GM12801 (cell line): ENCODE measurements around the gene ASIC3.

Experiments
- CTCF ChIP-seq: IDR thresholded peaks from one replicate; pipeline ENCODE4 v1.5.1; 2011; ENCODE audit warnings: control low read depth; ENCODE audit not compliant: insufficient read length; ENCODE audit errors: extremely low read depth

Gene ASIC3

DNA sequence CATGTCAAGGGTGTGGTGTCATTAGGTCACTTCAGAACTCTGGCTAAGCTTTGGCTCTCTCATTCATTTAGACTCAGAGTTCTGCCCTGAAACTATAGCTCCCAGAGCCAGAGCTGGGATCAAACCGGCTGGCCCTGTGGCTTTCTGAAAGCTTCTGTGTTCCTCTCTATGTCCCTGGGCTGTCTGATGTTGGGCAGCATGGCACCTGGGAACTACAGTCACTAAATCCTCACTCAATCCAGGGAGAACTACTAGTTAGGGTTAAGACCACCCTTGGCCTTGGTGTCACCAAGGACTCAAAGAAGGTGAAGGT, 37.3 kb upstream of the ASIC3 start:
- TF ChIP-seq CTCF = no peak

DNA sequence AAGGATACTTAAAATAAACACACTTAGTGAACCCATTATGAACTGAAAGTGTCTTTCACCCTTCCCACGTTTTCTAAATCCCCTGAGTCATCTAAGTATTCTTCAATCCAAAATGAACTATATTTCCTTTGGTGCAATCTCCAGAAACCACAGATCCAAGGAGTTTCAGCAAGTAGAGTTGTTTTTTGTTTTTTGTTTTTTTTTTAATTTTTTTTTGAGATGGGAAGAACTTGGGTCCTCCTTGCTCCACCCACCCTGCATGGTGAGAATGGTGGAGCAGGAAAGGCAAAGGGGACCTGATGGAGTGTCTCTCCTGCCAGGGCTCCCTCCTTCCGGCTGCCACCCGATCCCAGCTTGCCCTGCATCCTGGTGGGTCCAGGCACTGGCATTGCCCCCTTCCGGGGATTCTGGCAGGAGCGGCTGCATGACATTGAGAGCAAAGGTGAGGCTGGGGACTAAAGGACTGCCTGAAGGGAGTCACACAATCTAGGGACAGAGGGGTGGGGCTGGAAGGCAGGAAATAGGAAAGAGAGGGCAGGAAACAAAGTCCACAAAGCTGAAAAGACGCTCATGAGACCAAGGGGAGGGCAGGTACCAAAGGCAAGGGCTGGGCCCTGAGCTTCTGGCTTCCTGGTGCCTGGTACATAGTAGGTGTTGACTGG, 36.2 kb upstream of the ASIC3 start:
- TF ChIP-seq CTCF = no peak

DNA sequence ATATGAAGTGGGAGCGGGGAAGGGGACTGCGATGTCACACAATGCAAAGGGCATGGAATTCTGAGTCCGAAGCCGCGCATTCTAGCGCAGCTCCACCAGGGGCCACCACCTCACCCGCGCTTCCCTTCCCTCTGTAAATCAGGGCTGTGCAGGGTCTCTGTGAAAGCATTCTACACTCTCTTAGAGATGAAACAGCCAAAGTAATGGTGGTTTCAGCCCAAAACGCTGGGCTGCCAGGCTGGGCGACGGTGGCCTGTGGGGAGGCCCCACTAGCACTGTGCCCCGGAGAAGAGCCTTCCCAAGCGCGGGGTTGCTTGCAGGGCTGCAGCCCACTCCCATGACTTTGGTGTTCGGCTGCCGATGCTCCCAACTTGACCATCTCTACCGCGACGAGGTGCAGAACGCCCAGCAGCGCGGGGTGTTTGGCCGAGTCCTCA, 35.4 kb upstream of the ASIC3 start:
- no peak for TF ChIP-seq CTCF

GRCh38 chr7:151013356-151013732, 35.0 kb upstream of the ASIC3 start:
- no peak for TF ChIP-seq CTCF

GRCh38 chr7:151013733-151014497, 34.4 kb upstream of the ASIC3 start:
- no peak for TF ChIP-seq CTCF

GRCh38 chr7:151014950-151015349, 33.4 kb upstream of the ASIC3 start:
- no peak for TF ChIP-seq CTCF

- no peak for TF ChIP-seq CTCF
Observed at GRCh38 chr7:151015967-151016366, 32.4 kb upstream of the ASIC3 start.
